Fibroblast of lung (primary cell): ENCODE data around the gene MSH4.
"Not testable (repeated sequence)": the region's sequence is repeated elsewhere in the genome, so short reads cannot be mapped to it uniquely, and the experiment has no call there.

ENCODE experiments used
- CTCF ChIP-seq, 2 donors: IDR thresholded peaks in 1 of 2; conservative IDR thresholded peaks in 1 of 2; 1 replicate in 1 of 2; 2 replicates in 1 of 2; pipeline ENCODE4 v1.5.1; 2011 to 2012; ENCODE audit warnings: low read length in 2 of 2, control low read depth in 1 of 2, inconsistent platforms in 1 of 2, low read depth in 1 of 2, mild to moderate bottlenecking in 1 of 2
- EZH2 ChIP-seq: IDR thresholded peaks from 2 replicates; pipeline ENCODE4 v1.5.1; 2012; ENCODE audit warnings: low read length, control low read depth, mild to moderate bottlenecking; ENCODE audit errors: missing control alignments

- TF ChIP-seq EZH2; CTCF (conservative IDR thresholded peaks at IDR 0.05 in 1 of 2, IDR thresholded peaks at IDR 0.05 in 1 of 2; ENCODE audit: low read depth in 1 of 2, low read length in 2 of 2): not testable (repeated sequence)
Measured at GRCh38 chr1:75758543-75758942, 38.1 kb upstream of the MSH4 start.
